ENCODE results near the gene DLX2. TPM values are rescaled to one million over a fixed set of nuclear protein-coding genes. Genes with fewer than 3 reads are reported as not detected.
A peak's percentile ranks its signal among the peaks of the same experiment; 100 is the strongest.

Gene DLX2
- total and polyA plus RNA-seq, 2 of the 13 experiments (the other 11 are each of a cell fraction or from before 2014, with no cell fraction given): 0.07 to 0.15 TPM

- TF ChIP-seq ZBTB39 (CRISPR knock-in tag; IDR thresholded peaks at IDR 0.05) (no peak), SMAD9 (CRISPR knock-in tag; IDR thresholded peaks at IDR 0.05) (no peak), GPN1 (CRISPR knock-in tag; IDR thresholded peaks at IDR 0.05; ENCODE audit: borderline replicate concordance) (no peak), ZNF550 (CRISPR knock-in tag; IDR thresholded peaks at IDR 0.05; ENCODE audit: borderline replicate concordance) (no peak), ZXDC (CRISPR knock-in tag; IDR thresholded peaks at IDR 0.05) (no peak), ZNF441 (CRISPR knock-in tag; IDR thresholded peaks at IDR 0.05; ENCODE audit: borderline replicate concordance) (no peak), SIN3A (IDR thresholded peaks at IDR 0.05; ENCODE audit: borderline replicate concordance, low read depth, low read length) (no peak), KDM2A (CRISPR knock-in tag; IDR thresholded peaks at IDR 0.05; ENCODE audit: borderline replicate concordance, low read depth) (peak; percentile 21; the same call in 1 of the 2 replicates), ZNF570 (CRISPR knock-in tag; IDR thresholded peaks at IDR 0.05; ENCODE audit: borderline replicate concordance) (no peak), ATM (IDR thresholded peaks at IDR 0.05; ENCODE audit: borderline replicate concordance) (no peak), ZNF275 (CRISPR knock-in tag; IDR thresholded peaks at IDR 0.05; ENCODE audit: borderline replicate concordance) (no peak), KDM5B (CRISPR knock-in tag; IDR thresholded peaks at IDR 0.05; ENCODE audit: borderline replicate concordance) (no peak)
These were observed 5.8 kb downstream of the DLX2 start (continued) for GRCh38 chr2:172096626-172097547.
